ENCODE results near the gene SHB.

Gene SHB

GRCh38 chr9:38039090-38039906 is 29.7 kb downstream of the SHB start:
- no peak for TF ChIP-seq CTCF (conservative IDR thresholded peaks at IDR 0.05)
- H3K27ac ChIP-seq = peak overlapping the region; percentile 23; the same call in 1 of the 2 replicates

- no peak overlapping the region for H3K27ac ChIP-seq
- TF ChIP-seq CTCF (conservative IDR thresholded peaks at IDR 0.05) = no peak
Measured at GRCh38 chr9:38038307-38039089, 30.5 kb downstream of the SHB start.

- no peak for TF ChIP-seq CTCF (conservative IDR thresholded peaks at IDR 0.05)
- no peak overlapping the region for H3K27ac ChIP-seq
Measured at GRCh38 chr9:38037981-38038306, 31.1 kb downstream of the SHB start.

- TF ChIP-seq CTCF (conservative IDR thresholded peaks at IDR 0.05) = no peak
- H3K27ac ChIP-seq = no peak overlapping the region
Measured at GRCh38 chr9:38036359-38037084, 32.5 kb downstream of the SHB start.

- TF ChIP-seq CTCF (conservative IDR thresholded peaks at IDR 0.05) = no peak
- H3K27ac ChIP-seq = no peak overlapping the region
Measured at GRCh38 chr9:38035873-38036272, 33.2 kb downstream of the SHB start.

GRCh38 chr9:38033941-38034340 is 35.1 kb downstream of the SHB start:
- no peak for TF ChIP-seq CTCF (conservative IDR thresholded peaks at IDR 0.05)
- peak overlapping the region; percentile 99 for H3K27ac ChIP-seq
